HL-60/S4 treated with retinoic acid at 250 ng/mL for 4 days and 3 days (cell line): ENCODE results near the gene LGALS9.
"Not testable (repeated sequence)": the region's sequence is repeated elsewhere in the genome, so short reads cannot be mapped to it uniquely, and the experiment has no call there.

ENCODE experiments used
- in situ Hi-C: fragments of 300-500 bp; cut with MboI; formaldehyde crosslinking; loops from 2 replicates; pipeline ENCODE4 v1.7.0; 2022; ENCODE audit warnings: low sequenced_read_pairs

Gene LGALS9

GRCh38 chr17:27668488-27668823, 37.5 kb downstream of the LGALS9 start:
- in situ Hi-C loops = loop anchor here (10.0 kb wide), 1 partner anchor 76 kb away; no protein-coding TSS in a partner anchor

GRCh38 chr17:27669136-27669535, 38.1 kb downstream of the LGALS9 start:
- in situ Hi-C loops = loop anchor here (10.0 kb wide), 1 partner anchor 76 kb away; no protein-coding TSS in a partner anchor

GRCh38 chr17:27669850-27670249, 38.9 kb downstream of the LGALS9 start:
- in situ Hi-C loops = loop anchor here (10.0 kb wide), 1 partner anchor 75 kb away; no protein-coding TSS in a partner anchor

GRCh38 chr17:27670791-27671590, 40.0 kb downstream of the LGALS9 start:
- in situ Hi-C loops = no loop called here

GRCh38 chr17:27671591-27671910, 40.6 kb downstream of the LGALS9 start:
- in situ Hi-C loops = no loop called here

GRCh38 chr17:27671977-27672480, 41.0 kb downstream of the LGALS9 start:
- in situ Hi-C loops = not testable (repeated sequence)

GRCh38 chr17:27674335-27674734, 43.3 kb downstream of the LGALS9 start:
- in situ Hi-C loops = no loop called here

GRCh38 chr17:27677191-27677590, 46.2 kb downstream of the LGALS9 start:
- in situ Hi-C loops = no loop called here

GRCh38 chr17:27686322-27686721, 55.3 kb downstream of the LGALS9 start:
- in situ Hi-C loops = not testable (repeated sequence)

- in situ Hi-C loops = no loop called here
These were observed 59.9 kb downstream of the LGALS9 start for GRCh38 chr17:27690882-27691281.

GRCh38 chr17:27695254-27695814, 64.3 kb downstream of the LGALS9 start:
- in situ Hi-C loops = not testable (repeated sequence)
